AG09309 (cell line): ENCODE data around the gene FLOT1.
"Not testable (repeated sequence)": the region's sequence is repeated elsewhere in the genome, so short reads cannot be mapped to it uniquely, and the experiment has no call there.

ENCODE experiments used
- DNase-seq: peaks from one replicate; pipeline ENCODE4 v3.0.0-alpha.2; 2010; ENCODE audit warnings: low read depth
- H3K4me3 ChIP-seq: 2 replicates; pipeline ENCODE4 v1.5.1; 2011; ENCODE audit warnings: mild to moderate bottlenecking, low read depth, low read length, moderate library complexity; ENCODE audit not compliant: control insufficient read depth
- TF ChIP-seq, protein P1 (sequence below): IDR thresholded peaks from 2 replicates; pipeline ENCODE4 v1.5.1; 2011; ENCODE audit warnings: mild to moderate bottlenecking, low read depth, low read length, inconsistent platforms; ENCODE audit not compliant: insufficient read depth, control insufficient read depth; ENCODE audit errors: missing control alignments

Gene FLOT1

DNA sequence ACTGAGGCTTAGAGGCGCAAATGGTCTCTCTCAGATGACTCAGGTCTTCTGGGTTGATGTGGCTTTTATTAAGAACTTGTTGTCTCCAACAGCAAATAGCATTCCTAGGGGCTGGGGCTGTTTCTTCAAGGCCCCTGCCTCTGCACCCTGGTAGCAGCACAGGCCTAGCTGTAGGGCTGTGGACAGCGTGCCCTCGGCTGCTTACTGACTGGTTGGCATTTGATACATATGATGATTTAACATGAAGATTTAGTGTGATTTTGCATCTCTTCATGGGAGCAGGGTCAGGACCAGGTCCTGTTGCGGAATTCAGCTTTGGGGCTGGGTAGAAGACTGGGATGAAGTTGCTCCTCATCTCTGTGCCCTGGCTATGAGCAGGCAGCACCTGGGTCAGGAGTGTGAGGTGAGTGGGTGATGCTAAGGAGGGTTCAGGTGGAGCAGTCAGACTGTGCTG is 26.2 kb upstream of the FLOT1 start:
- no peak for DNase-seq
- no peak overlapping the region for H3K4me3 ChIP-seq
- TF ChIP-seq, protein P1, sequence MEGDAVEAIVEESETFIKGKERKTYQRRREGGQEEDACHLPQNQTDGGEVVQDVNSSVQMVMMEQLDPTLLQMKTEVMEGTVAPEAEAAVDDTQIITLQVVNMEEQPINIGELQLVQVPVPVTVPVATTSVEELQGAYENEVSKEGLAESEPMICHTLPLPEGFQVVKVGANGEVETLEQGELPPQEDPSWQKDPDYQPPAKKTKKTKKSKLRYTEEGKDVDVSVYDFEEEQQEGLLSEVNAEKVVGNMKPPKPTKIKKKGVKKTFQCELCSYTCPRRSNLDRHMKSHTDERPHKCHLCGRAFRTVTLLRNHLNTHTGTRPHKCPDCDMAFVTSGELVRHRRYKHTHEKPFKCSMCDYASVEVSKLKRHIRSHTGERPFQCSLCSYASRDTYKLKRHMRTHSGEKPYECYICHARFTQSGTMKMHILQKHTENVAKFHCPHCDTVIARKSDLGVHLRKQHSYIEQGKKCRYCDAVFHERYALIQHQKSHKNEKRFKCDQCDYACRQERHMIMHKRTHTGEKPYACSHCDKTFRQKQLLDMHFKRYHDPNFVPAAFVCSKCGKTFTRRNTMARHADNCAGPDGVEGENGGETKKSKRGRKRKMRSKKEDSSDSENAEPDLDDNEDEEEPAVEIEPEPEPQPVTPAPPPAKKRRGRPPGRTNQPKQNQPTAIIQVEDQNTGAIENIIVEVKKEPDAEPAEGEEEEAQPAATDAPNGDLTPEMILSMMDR = no peak

DNA sequence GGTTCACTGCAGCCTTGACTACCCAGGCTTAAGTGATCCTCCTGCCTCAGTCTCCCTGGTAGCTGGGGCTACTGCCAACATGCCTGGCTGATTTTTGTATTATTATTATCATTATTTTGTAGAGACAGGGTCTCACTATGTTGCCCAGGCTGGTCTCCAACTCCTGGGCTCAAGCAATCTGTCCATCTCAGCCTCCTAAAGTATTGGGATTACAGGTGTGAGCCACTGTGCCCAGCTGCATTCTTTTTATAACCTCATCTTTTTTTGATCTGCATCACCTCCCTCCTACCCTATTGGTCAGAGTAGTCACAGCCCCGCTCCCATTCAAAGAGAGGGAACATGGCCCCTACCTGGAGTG is 25.4 kb upstream of the FLOT1 start:
- DNase-seq = no peak
- no peak overlapping the region for H3K4me3 ChIP-seq
- TF ChIP-seq, protein P1 = no peak

DNA sequence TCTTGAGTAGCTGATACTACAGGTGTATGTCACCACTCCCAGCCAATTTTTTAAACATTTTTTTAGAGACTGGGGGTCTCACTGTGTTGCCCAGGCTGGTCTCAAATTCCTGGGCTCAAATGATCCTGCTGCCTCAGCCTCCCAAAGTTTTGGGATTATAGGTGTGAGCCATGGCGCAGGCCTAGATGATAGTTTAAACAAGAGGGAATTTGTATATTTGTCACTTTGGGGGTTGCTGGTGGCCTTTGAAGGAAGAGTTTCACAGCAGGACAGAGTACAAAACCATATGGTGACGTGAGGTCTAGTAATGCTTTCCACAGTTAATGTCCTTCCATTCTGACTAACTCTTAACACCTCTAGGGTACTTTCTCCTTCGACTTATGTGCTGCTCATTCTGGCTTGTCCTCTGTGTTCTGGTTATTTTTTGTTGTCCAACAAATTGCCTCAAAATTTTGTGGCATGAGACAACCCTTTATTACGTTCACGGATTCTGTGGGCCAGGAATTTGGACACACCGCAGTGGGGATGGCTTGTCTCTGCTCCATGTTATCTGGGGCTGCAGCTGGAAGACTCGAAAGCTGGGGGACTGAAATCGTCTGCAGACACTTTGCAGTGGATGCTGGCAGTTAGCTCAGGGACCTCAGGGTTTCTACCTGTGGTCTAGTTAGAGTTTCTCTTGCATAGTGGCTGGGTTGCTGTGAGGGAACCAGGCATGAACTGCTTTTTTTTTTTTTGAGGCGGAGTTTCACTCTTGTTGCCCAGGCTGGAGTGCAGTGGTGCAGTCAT is 24.9 kb upstream of the FLOT1 start:
- TF ChIP-seq, protein P1 = no peak
- H3K4me3 ChIP-seq = no peak overlapping the region
- no peak for DNase-seq

DNA sequence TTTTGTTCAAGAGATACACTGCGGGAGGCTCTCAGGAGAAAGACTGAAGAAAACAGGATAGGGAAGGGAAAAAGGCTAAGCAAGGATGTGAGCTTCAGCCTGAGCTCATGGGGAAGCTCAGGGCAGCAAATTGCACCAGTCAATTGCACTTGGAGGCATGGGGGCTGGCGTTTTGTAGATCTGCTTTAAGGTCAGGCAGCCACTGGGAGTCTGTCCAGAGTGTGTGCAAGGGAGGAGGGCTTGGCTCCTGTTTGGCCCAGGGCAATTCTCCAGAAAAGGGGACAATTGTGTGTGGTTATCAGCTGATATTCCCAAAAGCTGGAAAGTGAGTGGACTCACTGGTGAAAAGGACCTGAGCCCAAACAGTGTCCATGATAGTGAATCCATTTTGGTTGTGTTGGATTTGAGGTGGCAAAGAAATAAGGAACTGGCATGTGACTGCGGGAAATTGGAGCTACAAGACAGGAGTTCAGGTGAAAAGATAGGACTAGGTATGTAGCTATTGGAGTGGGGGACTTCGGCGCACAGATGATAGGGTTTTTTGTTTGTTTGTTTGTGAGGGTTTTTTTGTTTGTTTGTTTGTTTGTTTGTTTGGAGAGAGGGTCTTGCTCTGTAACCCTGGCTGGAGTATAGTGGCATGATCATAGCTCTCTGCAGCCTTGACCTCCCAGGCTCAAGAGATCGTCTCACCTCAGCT is 24.1 kb upstream of the FLOT1 start:
- TF ChIP-seq, protein P1 = no peak
- DNase-seq = no peak
- no peak overlapping the region for H3K4me3 ChIP-seq

DNA sequence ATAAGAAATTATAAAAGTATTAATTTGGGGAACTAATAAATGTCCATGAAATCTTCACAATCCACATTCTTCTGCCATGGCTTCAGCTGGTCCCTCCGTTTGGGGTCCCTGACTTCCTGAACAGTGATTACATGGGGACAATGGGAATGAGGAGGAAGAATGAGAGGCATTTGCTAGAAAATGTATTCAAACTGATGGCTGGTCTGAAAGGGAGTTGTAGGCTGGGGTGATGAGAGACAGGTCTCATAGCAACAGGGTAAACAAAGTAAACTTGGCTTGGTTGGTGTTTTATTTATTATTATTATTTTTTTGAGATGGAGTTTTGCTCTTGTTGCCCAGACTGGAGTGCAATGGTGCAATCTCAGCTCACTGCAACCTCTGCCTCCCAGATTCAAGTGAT is 23.0 kb upstream of the FLOT1 start:
- DNase-seq, H3K4me3 ChIP-seq: not testable (repeated sequence)

DNA sequence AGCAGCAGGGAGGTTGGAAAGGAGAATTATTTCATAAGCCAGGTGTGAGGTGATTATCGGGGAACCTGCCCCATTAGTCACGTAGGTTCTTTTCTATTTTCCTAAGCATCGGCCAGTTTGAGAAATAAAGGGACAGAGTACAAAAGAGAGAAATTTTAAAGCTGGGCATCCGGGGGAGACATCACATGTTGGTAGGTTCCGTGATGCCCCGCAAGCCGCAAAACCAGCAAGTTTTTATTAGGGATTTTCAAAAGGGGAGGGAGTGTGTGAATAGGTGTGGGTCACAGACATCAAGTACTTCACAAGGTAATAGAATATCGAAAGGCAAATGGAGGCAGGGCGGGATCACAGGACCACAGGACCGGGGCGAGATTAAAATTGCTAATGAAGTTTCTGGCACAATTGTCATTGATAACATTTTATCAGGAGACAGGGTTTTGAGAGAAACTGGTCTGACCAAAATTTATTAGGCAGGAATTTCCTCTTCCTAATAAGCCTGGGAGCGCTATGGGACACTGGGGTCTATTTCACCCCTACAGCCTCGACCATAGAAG is 22.1 kb upstream of the FLOT1 start:
- not testable (repeated sequence) for DNase-seq, H3K4me3 ChIP-seq

DNA sequence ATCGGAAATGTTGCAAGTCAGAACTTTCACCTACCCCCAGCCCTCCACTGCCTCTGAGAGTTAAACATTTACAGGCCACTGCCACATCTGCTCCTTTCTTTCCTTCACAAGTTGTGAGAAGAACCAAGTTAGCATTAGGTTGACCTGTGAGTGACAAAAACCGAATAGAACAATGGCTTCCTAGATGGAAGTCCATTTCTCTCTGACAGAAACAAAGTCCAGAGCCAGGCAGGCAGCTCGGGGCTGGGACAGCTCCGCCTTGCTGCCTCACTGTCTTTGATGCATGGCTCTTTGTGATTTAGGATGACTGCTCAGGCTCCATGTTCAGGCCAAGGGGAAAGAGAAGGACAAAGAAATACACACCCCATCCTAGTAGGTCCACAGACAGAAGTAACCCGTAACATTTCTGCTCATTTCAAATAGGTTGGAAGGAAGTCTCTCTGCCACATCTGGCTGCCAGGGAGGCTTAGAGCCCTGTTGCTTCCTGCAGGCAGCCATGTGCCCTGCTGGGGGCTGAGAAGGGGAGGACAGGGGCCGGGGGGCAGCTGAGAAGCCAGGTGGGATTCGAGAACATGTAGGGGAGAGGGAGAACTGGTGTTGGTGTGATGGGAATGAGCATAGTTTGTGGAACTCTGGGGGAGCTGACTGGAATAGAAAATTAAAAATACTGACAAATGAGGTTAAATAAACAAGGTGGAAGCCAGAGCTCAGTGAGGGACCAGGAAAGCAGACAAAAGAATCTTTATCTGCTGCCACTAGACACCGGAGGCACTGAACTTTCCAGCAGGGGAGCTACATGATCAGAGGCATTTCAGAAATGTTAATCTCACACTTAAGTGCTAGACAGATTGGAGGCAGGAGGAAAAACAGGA is 21.4 kb upstream of the FLOT1 start:
- H3K4me3 ChIP-seq = no peak overlapping the region
- TF ChIP-seq, protein P1 = no peak
- DNase-seq = no peak
